HG03521 (cell line): ENCODE data around the gene KRT39.

Source experiments
- ATAC-seq: cut with Tn5 transposase; IDR thresholded peaks from one replicate; pipeline ENCODE4 v1.9.1; 2021; ENCODE audit warnings: mild to moderate bottlenecking, moderate library complexity; ENCODE audit not compliant: unreplicated experiment

KRT39 gene

GRCh38 chr17:40981115-40981514 lies 14.4 kb upstream of the KRT39 start:
- no peak for ATAC-seq

- ATAC-seq = no peak
Observed at GRCh38 chr17:40980596-40980995, 13.8 kb upstream of the KRT39 start.

GRCh38 chr17:40980117-40980516 lies 13.4 kb upstream of the KRT39 start:
- no peak for ATAC-seq

- ATAC-seq = no peak
Observed at GRCh38 chr17:40978575-40979151, 11.9 kb upstream of the KRT39 start.

GRCh38 chr17:40975516-40975915 lies 8.8 kb upstream of the KRT39 start:
- no peak for ATAC-seq

- no peak for ATAC-seq
Observed at GRCh38 chr17:40974366-40974765, 7.6 kb upstream of the KRT39 start.

- no peak for ATAC-seq
Observed at GRCh38 chr17:40967582-40967981, 834 bp upstream of the KRT39 start.

GRCh38 chr17:40963838-40964237 lies 2.9 kb downstream of the KRT39 start:
- ATAC-seq = no peak

- no peak for ATAC-seq
Observed at GRCh38 chr17:40962059-40962561, 4.6 kb downstream of the KRT39 start.

- no peak for ATAC-seq
Observed at GRCh38 chr17:40961591-40961990, 5.2 kb downstream of the KRT39 start.

- ATAC-seq = no peak
Observed at GRCh38 chr17:40960144-40960543, 6.6 kb downstream of the KRT39 start.

- no peak for ATAC-seq
Observed at GRCh38 chr17:40958086-40958953, 8.4 kb downstream of the KRT39 start.

GRCh38 chr17:40956401-40957254 lies 10.1 kb downstream of the KRT39 start:
- no peak for ATAC-seq

GRCh38 chr17:40953881-40954280 lies 12.9 kb downstream of the KRT39 start:
- ATAC-seq = no peak

- no peak for ATAC-seq
Observed at GRCh38 chr17:40952661-40953060, 14.1 kb downstream of the KRT39 start.

GRCh38 chr17:40952154-40952553 lies 14.6 kb downstream of the KRT39 start:
- ATAC-seq = no peak

- no peak for ATAC-seq
Observed at GRCh38 chr17:40951011-40951622, 15.6 kb downstream of the KRT39 start.

- no peak for ATAC-seq
Observed at GRCh38 chr17:40950176-40950575, 16.6 kb downstream of the KRT39 start.

- no peak for ATAC-seq
Observed at GRCh38 chr17:40949418-40949817, 17.3 kb downstream of the KRT39 start.

GRCh38 chr17:40947929-40948328 lies 18.8 kb downstream of the KRT39 start:
- no peak for ATAC-seq

- no peak for ATAC-seq
Observed at GRCh38 chr17:40945414-40945813, 21.3 kb downstream of the KRT39 start.
